Mesendoderm (in vitro differentiated cells): ENCODE results near the gene SLC39A3.

Source experiments
- DNase-seq: peaks from one replicate; pipeline ENCODE4 v3.0.0; 2013
- H2AK5ac ChIP-seq: 2 replicates; pipeline ENCODE4 v1.6.1; 2013; ENCODE audit warnings: low read length, inconsistent platforms
- H2BK120ac ChIP-seq: 2 replicates; pipeline ENCODE4 v1.6.1; 2013; ENCODE audit warnings: low read depth, mild to moderate bottlenecking, low read length, moderate library complexity, mixed read lengths
- H2BK15ac ChIP-seq: replicated peaks from 2 replicates; pipeline ENCODE4 v1.6.1; 2013; ENCODE audit warnings: low read depth, mild to moderate bottlenecking, moderate library complexity
- H2BK5ac ChIP-seq: 2 replicates; pipeline ENCODE4 v1.6.1; 2013; ENCODE audit warnings: low read length, inconsistent platforms
- H3K18ac ChIP-seq: 2 replicates; pipeline ENCODE4 v1.6.1; 2013; ENCODE audit warnings: mild to moderate bottlenecking, low read length, mixed read lengths
- H3K23ac ChIP-seq: one replicate; pipeline ENCODE4 v1.6.1; 2013; ENCODE audit warnings: low read length
- H3K27ac ChIP-seq: 2 replicates; pipeline ENCODE4 v1.5.1; 2013; ENCODE audit warnings: low read depth, mild to moderate bottlenecking, inconsistent platforms, low read length, moderate library complexity
- H3K27me3 ChIP-seq: 2 replicates; pipeline ENCODE4 v1.6.1; 2013; ENCODE audit warnings: low read length, control low read depth, mild to moderate bottlenecking, inconsistent platforms; ENCODE audit not compliant: insufficient read depth, poor library complexity
- H3K36me3 ChIP-seq: 2 replicates; pipeline ENCODE4 v1.6.1; 2013; ENCODE audit warnings: low read length, inconsistent platforms; ENCODE audit not compliant: control insufficient read depth, insufficient read depth
- H3K4ac ChIP-seq: one replicate; pipeline ENCODE4 v1.6.1; 2013; ENCODE audit warnings: low read depth, mild to moderate bottlenecking, low read length, moderate library complexity
- H3K4me1 ChIP-seq: 2 replicates; pipeline ENCODE4 v1.6.1; 2013; ENCODE audit warnings: low read depth, low read length, inconsistent platforms; ENCODE audit not compliant: control insufficient read depth
- H3K4me2 ChIP-seq: 2 replicates; pipeline ENCODE4 v1.6.1; 2013; ENCODE audit warnings: low read length
- H3K4me3 ChIP-seq: 2 replicates; pipeline ENCODE4 v1.5.1; 2013; ENCODE audit warnings: mild to moderate bottlenecking, low read length
- H3K56ac ChIP-seq: one replicate; pipeline ENCODE4 v1.6.1; 2013; ENCODE audit warnings: low read length
- H3K79me1 ChIP-seq: 2 replicates; pipeline ENCODE4 v1.6.1; 2013; ENCODE audit warnings: low read length, inconsistent platforms
- H3K79me2 ChIP-seq: 2 replicates; pipeline ENCODE4 v1.6.1; 2013; ENCODE audit warnings: mild to moderate bottlenecking, low read length; ENCODE audit not compliant: control insufficient read depth, insufficient read depth
- H3K9ac ChIP-seq: 2 replicates; pipeline ENCODE4 v1.6.1; 2013; ENCODE audit warnings: low read length, inconsistent platforms
- H4K5ac ChIP-seq: one replicate; pipeline ENCODE4 v1.6.1; 2013; ENCODE audit warnings: low read length
- H4K8ac ChIP-seq: one replicate; pipeline ENCODE4 v1.6.1; 2013; ENCODE audit warnings: low read depth, mild to moderate bottlenecking, control low read depth, low read length, moderate library complexity
- WGBS: extraction: QIAGEN DNeasy Blood & Tissue Kit; methylation state at CpG from one replicate; pipeline ENCODE4 v1.1.7; 2013; ENCODE audit warnings: low lambda C conversion rate, missing lambda C conversion rate; ENCODE audit not compliant: insufficient coverage; ENCODE audit errors: extremely low coverage; 5-methylcytosine and 5-hydroxymethylcytosine counted together

The SLC39A3 gene

DNA sequence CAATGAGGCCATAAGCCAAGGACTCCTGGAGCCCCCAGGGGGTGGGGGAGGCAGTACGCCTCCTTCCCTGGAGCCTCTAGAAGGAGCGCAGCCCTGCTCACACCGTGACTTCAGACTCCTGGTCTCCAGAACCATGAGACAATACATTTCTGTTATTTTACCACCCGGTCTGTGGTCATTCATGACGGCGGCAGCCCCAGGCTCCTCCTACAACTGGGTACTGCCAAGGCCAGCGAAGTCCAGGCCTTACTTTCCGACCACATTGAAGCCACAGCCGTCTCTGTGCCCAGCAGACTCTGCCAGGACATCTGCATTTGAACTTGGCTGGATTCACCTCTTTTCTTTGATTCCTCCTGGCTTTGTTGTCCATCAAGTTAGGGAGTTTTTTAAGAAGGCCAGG lies 47.9 kb downstream of the SLC39A3 start:
- Histone ChIP-seq H3K4me3 (no peak overlapping the region), H2AK5ac (no peak overlapping the region), H2BK120ac (no peak overlapping the region), H3K36me3 (no peaks in the 10 kb centered on the region), H3K56ac (no peak overlapping the region), H3K23ac (no peak overlapping the region), H3K79me2 (no peaks in the 10 kb centered on the region), H3K9ac (no peak overlapping the region), H4K8ac (no peak overlapping the region), H3K27me3 (no peaks in the 10 kb centered on the region), H3K18ac (no peak overlapping the region), H3K4me1 (no peaks in the 10 kb centered on the region), H3K4ac (no peak overlapping the region), H2BK5ac (no peak overlapping the region), H3K4me2 (no peak overlapping the region), H4K5ac (no peak overlapping the region), H2BK15ac (no peak overlapping the region), H3K79me1 (no peaks in the 10 kb centered on the region), H3K27ac (no peak overlapping the region)
- no CpG with 5 or more reads among the region's 9 CpGs for WGBS
- DNase-seq = no peak

- no peak overlapping the region for H3K23ac ChIP-seq
- no peaks in the 10 kb centered on the region for H3K36me3 ChIP-seq
- no peak overlapping the region for H3K4me2 ChIP-seq
- no peaks in the 10 kb centered on the region for H3K79me1 ChIP-seq
- no peak overlapping the region for H3K18ac ChIP-seq
- H3K79me2 ChIP-seq = no peaks in the 10 kb centered on the region
- no peak overlapping the region for H3K4ac ChIP-seq
- H2AK5ac ChIP-seq = no peak overlapping the region
- H3K9ac ChIP-seq = no peak overlapping the region
- no peaks in the 10 kb centered on the region for H3K27me3 ChIP-seq
- H3K4me3 ChIP-seq = no peak overlapping the region
- no peak overlapping the region for H2BK15ac ChIP-seq
- no CpG with 5 or more reads among the region's 11 CpGs for WGBS
- no peak for DNase-seq
- H4K8ac ChIP-seq = no peak overlapping the region
- no peak overlapping the region for H3K56ac ChIP-seq
- no peak overlapping the region for H2BK5ac ChIP-seq
- H4K5ac ChIP-seq = no peak overlapping the region
- H3K4me1 ChIP-seq = no peaks in the 10 kb centered on the region
- no peak overlapping the region for H3K27ac ChIP-seq
- no peak overlapping the region for H2BK120ac ChIP-seq
These were observed 49.0 kb downstream of the SLC39A3 start for GRCh38 chr19:2690856-2691255.

DNA sequence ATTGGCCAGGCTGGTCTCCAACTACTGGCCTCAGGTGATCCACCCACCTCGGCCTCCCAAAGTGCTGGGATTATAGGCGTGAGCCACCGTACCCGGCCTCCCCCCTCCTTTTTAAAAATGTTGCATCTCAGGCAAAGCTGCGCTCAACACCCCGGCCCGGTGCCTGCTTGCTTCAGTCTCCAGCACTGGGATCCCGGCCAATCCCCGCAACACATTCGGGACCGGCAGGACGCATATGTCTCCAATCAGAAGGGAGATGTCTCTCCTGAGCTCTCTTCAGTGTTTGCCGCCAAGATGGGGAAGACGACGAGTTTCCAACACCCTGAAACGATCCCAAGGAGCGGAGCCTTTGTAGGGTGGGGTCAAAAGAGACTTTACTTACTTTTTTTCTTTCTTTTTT lies 53.5 kb downstream of the SLC39A3 start:
- Histone ChIP-seq H4K5ac (no peak overlapping the region), H3K27me3 (no peaks in the 10 kb centered on the region), H2BK120ac (no peak overlapping the region), H3K23ac (no peak overlapping the region), H3K4me3 (no peak overlapping the region), H3K36me3 (no peaks in the 10 kb centered on the region), H2BK5ac (no peak overlapping the region), H2AK5ac (no peak overlapping the region), H3K18ac (no peak overlapping the region), H3K4me2 (no peak overlapping the region), H3K79me2 (no peaks in the 10 kb centered on the region), H4K8ac (no peak overlapping the region), H3K4ac (no peak overlapping the region), H2BK15ac (no peak overlapping the region), H3K79me1 (no peaks in the 10 kb centered on the region), H3K56ac (no peak overlapping the region), H3K9ac (no peak overlapping the region), H3K27ac (no peak overlapping the region), H3K4me1 (no peaks in the 10 kb centered on the region)
- no CpG with 5 or more reads among the region's 17 CpGs for WGBS
- no peak for DNase-seq

DNA sequence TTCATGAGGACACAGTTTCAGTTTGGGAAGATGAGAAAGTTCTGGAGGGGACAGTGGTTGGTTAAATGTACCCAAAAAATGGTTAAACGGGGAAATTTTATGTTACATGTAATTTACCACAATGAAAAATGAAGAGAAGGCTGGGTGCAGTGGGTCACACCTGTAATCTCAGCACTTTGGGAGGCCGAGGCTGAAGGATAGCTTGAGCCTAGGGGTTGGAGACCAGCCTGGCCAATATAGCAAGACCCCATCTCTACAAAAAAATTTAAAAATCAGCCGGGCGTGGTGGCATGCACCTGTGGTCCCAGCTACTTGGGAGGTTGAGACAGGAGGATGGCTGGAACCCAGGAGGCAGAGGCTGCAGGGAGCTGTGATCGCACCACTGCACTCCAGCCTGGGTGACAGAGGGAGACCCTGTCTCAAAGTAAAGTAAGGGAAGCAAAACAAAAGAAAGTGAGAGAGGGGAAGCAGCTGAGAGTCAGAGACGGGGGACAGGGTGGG lies 54.6 kb downstream of the SLC39A3 start:
- no peak overlapping the region for H4K8ac ChIP-seq
- no peak overlapping the region for H3K4ac ChIP-seq
- H3K9ac ChIP-seq = no peak overlapping the region
- no peak overlapping the region for H3K4me3 ChIP-seq
- H2BK5ac ChIP-seq = no peak overlapping the region
- no peaks in the 10 kb centered on the region for H3K4me1 ChIP-seq
- WGBS = no CpG with 5 or more reads among the region's 6 CpGs
- H3K18ac ChIP-seq = no peak overlapping the region
- no peak overlapping the region for H3K4me2 ChIP-seq
- H3K36me3 ChIP-seq = no peaks in the 10 kb centered on the region
- no peaks in the 10 kb centered on the region for H3K79me2 ChIP-seq
- no peak overlapping the region for H3K56ac ChIP-seq
- no peak overlapping the region for H2AK5ac ChIP-seq
- no peak overlapping the region for H4K5ac ChIP-seq
- no peak overlapping the region for H2BK120ac ChIP-seq
- no peaks in the 10 kb centered on the region for H3K27me3 ChIP-seq
- no peak overlapping the region for H3K23ac ChIP-seq
- H3K27ac ChIP-seq = no peak overlapping the region
- H2BK15ac ChIP-seq = no peak overlapping the region
- no peak for DNase-seq
- no peaks in the 10 kb centered on the region for H3K79me1 ChIP-seq

- Histone ChIP-seq H3K79me1 (no peaks in the 10 kb centered on the region), H3K36me3 (no peaks in the 10 kb centered on the region), H4K8ac (no peak overlapping the region), H3K4me2 (no peak overlapping the region), H2AK5ac (no peak overlapping the region), H3K9ac (no peak overlapping the region), H3K23ac (no peak overlapping the region), H2BK120ac (no peak overlapping the region), H3K79me2 (no peaks in the 10 kb centered on the region), H2BK15ac (no peak overlapping the region), H3K4ac (no peak overlapping the region), H3K4me3 (no peak overlapping the region), H4K5ac (no peak overlapping the region), H3K56ac (no peak overlapping the region), H2BK5ac (no peak overlapping the region), H3K4me1 (no peaks in the 10 kb centered on the region), H3K18ac (no peak overlapping the region), H3K27ac (no peak overlapping the region), H3K27me3 (no peaks in the 10 kb centered on the region)
- DNase-seq = no peak
- no CpG with 5 or more reads among the region's 20 CpGs for WGBS
These were observed 56.3 kb downstream of the SLC39A3 start for GRCh38 chr19:2683430-2684003.
